ENCODE measurements around the gene CCDC17. TPM values are rescaled to one million over a fixed set of nuclear protein-coding genes. Genes with fewer than 3 reads are reported as not detected.

The CCDC17 gene
- polyA plus RNA-seq, 2 of the 4 experiments (the other 2 are of a cell fraction) = 0.26 to 0.50 TPM

- CTCF ChIA-PET = no interaction called here
Measured at GRCh38 chr1:45615885-45616284, 8.0 kb downstream of the CCDC17 start.

DNA sequence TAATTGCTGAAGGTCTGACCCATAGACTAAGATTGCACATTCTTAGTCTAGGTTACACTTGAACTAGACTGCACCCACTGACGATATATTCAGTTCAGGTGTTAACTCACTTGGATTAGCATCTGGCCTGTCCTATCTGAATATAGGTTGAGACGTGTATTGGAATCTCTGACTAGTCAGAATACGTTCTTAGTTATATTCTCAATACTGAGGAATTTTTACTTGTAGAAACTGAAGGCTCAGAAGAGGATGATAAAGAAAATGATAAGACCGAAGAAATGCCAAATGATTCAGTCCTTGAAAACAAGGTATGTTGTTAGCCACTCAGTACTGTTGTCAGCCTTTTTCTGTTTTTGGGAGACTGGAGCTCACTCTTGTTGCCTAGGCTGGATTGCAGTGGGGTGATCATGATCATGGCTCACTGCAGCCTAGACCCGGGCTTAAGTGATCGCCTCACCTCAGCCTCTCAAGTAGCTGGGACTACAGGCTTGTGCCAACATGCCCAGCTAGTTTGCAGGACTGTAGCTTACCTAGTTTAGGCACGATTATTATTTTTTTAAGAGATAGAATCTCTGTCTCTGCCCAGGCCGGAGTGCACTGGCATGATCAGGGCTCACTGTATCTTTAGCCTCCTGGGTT is 10.8 kb downstream of the CCDC17 start:
- POLR2A ChIA-PET = no interaction called here
- WGBS (ENCODE audit: missing lambda C conversion rate) = 83% methylated on average over 8 of the region's 8 CpGs
- H3K4me2 ChIP-seq = no peak overlapping the region
- H3K27ac ChIP-seq = no peak overlapping the region
- no peak for DNase-seq (ENCODE audit: low read depth in 1 of 2, low spot score in 1 of 2)
- no peak for TF ChIP-seq REST (IDR thresholded peaks at IDR 0.05)
- CTCF ChIA-PET = interaction anchor here (1.4 kb wide), 1 partner anchor 268 kb away, joined by 3 read pairs; no protein-coding TSS in a partner anchor
- no peaks in the 10 kb centered on the region for H3K9me3 ChIP-seq
- no peak for FAIRE-seq
- no peak overlapping the region for H3K4me3 ChIP-seq
- no peaks in the 10 kb centered on the region for H3K4me1 ChIP-seq
- no peak; a peak in 1 of 6 replicates for ATAC-seq

More at GRCh38 chr1:45615885-45616284, 8.0 kb downstream of the CCDC17 start:
- no peaks in the 10 kb centered on the region for H3K9me3 ChIP-seq
- H3K4me2 ChIP-seq = no peak overlapping the region
- no peaks in the 10 kb centered on the region for H3K4me1 ChIP-seq
- no peak for FAIRE-seq
- no peak for TF ChIP-seq ZSCAN20 (CRISPR knock-in tag; IDR thresholded peaks at IDR 0.05)
- no peak for TF ChIP-seq PBX3 (IDR thresholded peaks at IDR 0.05)
- no peak for TF ChIP-seq HOXB5 (CRISPR knock-in tag; IDR thresholded peaks at IDR 0.05)
- no peak for TF ChIP-seq NPAS2 (CRISPR knock-in tag; IDR thresholded peaks at IDR 0.05; ENCODE audit: borderline replicate concordance)
- TF ChIP-seq E2F6 (IDR thresholded peaks at IDR 0.05; ENCODE audit: borderline replicate concordance, low read depth) = no peak
- TF ChIP-seq SMC3 (IDR thresholded peaks at IDR 0.05) = no peak
- no peak for TF ChIP-seq ESRRA (IDR thresholded peaks at IDR 0.05; ENCODE audit: borderline replicate concordance, low read length)
- no peak for TF ChIP-seq RNF2 (IDR thresholded peaks at IDR 0.05; ENCODE audit: borderline replicate concordance, low read depth)
- TF ChIP-seq CHD2 (IDR thresholded peaks at IDR 0.05; ENCODE audit: low read length, partially characterized antibody) = no peak
- no peak for TF ChIP-seq HOXB13 (CRISPR knock-in tag; IDR thresholded peaks at IDR 0.05; ENCODE audit: low read depth)
- no peak for TF ChIP-seq RCOR1 (IDR thresholded peaks at IDR 0.05; ENCODE audit: low read depth, low read length)
- no peak for TF ChIP-seq ATOH8 (CRISPR knock-in tag; IDR thresholded peaks at IDR 0.05; ENCODE audit: low read depth)
- no peak for TF ChIP-seq NR3C1 (IDR thresholded peaks at IDR 0.05)
- TF ChIP-seq HMGXB4 (CRISPR knock-in tag; IDR thresholded peaks at IDR 0.05; ENCODE audit: borderline replicate concordance) = no peak
- TF ChIP-seq CHD4 (IDR thresholded peaks at IDR 0.05; ENCODE audit: borderline replicate concordance) = no peak
- TF ChIP-seq MAX (IDR thresholded peaks at IDR 0.05) = no peak
- TF ChIP-seq CEBPB (IDR thresholded peaks at IDR 0.05) = no peak
- no peak for TF ChIP-seq PHF8 (IDR thresholded peaks at IDR 0.05; ENCODE audit: borderline replicate concordance, low read depth)
- no peak for TF ChIP-seq FOSL2 (IDR thresholded peaks at IDR 0.05)
- TF ChIP-seq FOSL2 (CRISPR knock-in tag; IDR thresholded peaks at IDR 0.05) = no peak
- no peak for TF ChIP-seq BHLHE40 (IDR thresholded peaks at IDR 0.05; ENCODE audit: low read depth, low read length)
- 100% methylated on average over 1 of the region's 1 CpG for WGBS (ENCODE audit: missing lambda C conversion rate)
- no peak for DNase-seq (ENCODE audit: low read depth in 1 of 2, low spot score in 1 of 2)
- POLR2A ChIA-PET = no interaction called here
- H3K4me3 ChIP-seq = no peak overlapping the region
- no peak for ATAC-seq
- H3K27ac ChIP-seq = no peak overlapping the region

All from A549 (cell line).